Right ventricle myocardium inferior (tissue), 1 donor: ENCODE measurements around the gene SCGB1D1. TPM values are rescaled to one million over a fixed set of nuclear protein-coding genes. Genes with fewer than 3 reads are reported as not detected.
"Not testable (repeated sequence)": the region's sequence is repeated elsewhere in the genome, so short reads cannot be mapped to it uniquely, and the experiment has no call there.

Experiments
- ATAC-seq: fragments of 200-7000 bp; cut with Tn5 transposase; one replicate; pipeline ENCODE4 v1.9.1; 2020; ENCODE audit warnings: mild to moderate bottlenecking, moderate library complexity
- DNase-seq: peaks from one replicate; pipeline ENCODE4 v3.0.0; 2021; ENCODE audit errors: missing footprints
- intact Hi-C: fragments of 100-400 bp; cut with DNase I; formaldehyde crosslinking; loops from one replicate; pipeline ENCODE4 v1.11.0; 2022
- total RNA-seq: library from RNA; stranded (reverse); fragmentation: NEBNext Ultra II Directional; extraction: Animal tissue kit (Norgen Biotek cat#: 25700); gene quantifications from one replicate; pipeline ENCODE4 v1.2.1, GENCODE V29; 2021
- donor health status: DM: no; HTN: yes; CAD: no; lungs with severe emphysema.

Gene SCGB1D1
- total RNA-seq, 1 donor from 2014 or later: not detected

DNA sequence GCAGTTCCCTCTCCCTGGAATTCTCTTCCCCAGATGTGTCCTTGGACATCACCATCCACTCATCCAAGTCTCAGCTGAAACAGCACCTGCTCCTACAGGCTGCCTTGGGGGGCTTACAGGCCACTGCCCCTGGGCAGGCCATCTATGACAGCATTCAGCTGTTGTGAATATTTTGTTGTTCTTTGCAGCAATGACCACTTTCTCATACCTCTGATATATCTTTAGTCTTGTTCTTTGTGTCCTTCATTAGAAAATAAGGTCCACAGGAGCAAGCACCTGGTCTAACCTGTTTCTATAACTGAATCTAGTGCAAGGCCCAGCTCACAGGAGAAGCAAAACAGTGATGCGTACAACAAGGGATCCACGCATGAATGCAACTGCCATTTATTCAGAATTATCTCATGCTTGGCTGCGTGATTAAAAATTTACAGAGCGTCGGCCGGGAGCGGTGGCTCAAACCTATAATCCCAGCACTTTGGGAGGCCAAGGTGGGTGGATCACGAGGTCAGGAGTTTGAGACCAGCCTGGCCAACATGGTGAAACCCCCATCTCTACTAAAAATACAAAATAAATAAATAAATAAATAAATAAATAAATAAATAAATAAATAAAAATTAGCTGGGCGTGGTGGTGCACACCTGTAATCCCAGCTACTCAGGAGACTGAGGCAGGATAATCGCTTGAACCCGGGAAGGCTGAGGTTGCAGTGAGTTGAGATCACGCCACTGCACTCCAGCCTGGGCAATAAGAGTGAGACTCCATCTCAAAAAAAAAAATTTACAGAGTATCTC lies 16.5 kb downstream of the SCGB1D1 start:
- ATAC-seq, DNase-seq, intact Hi-C loops: not testable (repeated sequence)

DNA sequence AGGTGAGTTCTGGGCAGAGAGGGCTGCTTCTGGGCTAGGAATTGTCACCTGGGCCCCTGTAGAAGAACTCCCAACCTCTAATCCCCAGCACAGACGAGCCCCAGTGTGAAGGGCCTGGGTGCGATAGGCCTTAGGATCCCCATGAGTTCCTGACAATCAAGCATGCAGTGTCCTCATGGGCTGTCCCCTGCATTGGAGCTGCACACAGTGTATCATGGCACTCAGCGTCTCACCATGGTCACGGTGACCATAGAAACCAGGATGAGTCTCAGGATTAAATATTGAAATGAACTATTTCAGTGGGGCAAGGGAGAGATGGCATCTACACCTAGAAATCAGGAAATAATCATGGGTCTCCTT lies 18.7 kb downstream of the SCGB1D1 start:
- ATAC-seq (no peak), DNase-seq (no peak)
- intact Hi-C loops: no loop called here

DNA sequence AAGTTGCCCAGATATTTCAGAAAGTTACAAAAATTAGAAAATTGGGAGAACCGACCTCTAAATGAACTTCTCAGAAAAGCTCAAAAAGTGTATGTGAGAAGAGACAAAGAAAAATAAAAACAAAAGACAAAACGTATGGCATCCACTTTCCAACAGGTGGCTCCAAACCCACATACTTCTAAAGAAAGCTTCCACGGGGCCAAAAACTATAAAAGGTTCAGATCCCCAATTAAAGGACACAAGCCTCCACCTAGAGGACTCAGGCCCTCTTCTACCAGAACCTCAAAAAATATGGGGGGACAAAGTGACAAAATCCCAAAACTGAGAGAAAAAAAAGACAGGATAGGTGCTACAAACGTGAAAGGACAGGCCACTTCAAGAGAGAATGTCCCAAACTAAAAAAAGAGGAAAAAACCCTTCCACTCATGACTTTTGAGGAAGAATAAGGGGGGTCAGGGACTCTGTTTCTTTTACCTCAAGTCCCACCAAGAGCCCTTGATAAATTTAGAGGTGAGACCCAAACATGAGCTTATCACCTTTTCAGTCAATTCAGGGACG lies 27.3 kb downstream of the SCGB1D1 start:
- DNase-seq (no peak), ATAC-seq (no peak)
- intact Hi-C loops: no loop called here

DNA sequence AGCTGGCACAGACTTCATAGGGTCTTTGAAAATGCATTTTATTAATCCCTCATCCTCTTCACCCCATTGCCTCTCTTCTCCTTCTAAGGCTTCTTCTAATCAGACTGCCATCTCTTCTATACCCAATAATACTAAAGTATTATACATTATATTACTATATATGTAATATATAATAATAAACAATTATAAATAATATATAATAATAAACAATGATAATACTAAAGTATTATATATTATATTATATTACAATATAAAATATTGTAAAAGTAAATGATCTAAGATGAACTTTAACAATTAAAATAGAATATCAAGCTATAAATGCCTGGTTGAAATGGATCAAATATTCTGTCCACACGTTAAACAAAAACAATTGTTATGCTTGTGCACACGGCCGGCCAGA lies 31.5 kb downstream of the SCGB1D1 start:
- intact Hi-C loops: no loop called here
- ATAC-seq (no peak), DNase-seq (no peak)

DNA sequence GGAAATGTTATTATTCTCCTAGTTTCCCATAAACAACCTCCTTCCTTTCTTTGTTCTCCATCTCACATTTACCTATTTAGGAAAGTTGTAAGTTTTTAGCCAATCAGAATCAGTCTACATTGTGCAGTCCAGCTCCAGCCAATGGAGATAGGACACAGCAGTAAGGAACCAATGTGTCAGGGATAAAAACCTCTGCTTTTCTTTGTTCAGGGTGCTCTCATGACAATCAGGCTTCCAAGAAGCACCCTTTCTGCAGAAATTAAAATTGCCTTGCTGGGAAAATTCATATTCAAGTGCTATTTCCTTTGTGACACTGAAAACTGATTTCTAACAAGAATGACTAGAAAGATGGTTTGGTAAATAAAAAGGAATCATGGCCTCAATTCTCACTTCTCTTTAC lies 33.1 kb downstream of the SCGB1D1 start:
- no peak for DNase-seq
- intact Hi-C loops: no loop called here
- ATAC-seq: no peak

DNA sequence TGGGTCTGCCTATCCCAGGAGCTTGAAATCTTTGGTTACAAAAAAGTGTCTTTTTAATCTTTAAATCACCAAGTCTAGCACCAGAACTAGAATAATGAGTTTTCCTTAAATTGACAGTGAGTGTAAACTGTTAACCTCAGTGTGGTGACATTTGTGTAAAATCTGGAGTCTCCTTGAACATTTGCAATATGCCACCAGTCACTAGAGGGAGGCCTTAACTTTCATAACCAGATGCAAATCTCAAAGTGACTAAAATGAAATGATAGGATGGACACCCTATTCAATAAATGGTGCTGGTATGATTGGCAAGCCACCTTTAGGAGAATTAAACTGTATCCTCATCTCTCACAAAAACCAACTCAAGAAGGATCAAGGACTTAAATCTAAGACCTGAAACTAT lies 43.7 kb downstream of the SCGB1D1 start:
- ATAC-seq: no peak
- intact Hi-C loops: no loop called here

DNA sequence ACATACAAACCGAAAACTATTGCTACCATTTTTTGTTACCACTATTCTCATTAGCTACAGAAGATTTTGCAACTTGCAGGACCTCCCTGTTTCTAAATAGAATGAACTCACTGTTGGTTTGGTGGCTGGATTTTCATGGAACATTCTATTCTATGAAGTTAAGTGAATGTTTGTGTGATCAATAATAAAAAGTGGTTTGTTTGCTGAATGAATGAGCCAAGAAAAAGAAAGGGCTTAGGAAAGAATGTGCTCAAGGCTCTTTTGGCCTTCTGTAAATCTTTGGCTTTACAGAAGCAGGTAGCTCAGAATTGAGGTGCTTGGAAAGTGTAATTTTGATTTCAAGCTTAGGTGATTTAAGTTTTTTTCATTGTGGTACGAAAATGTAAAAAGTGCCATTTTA lies 46.2 kb downstream of the SCGB1D1 start:
- DNase-seq: no peak
- no peak for ATAC-seq
- intact Hi-C loops: no loop called here

More for the DNA sequence above, 43.7 kb downstream of the SCGB1D1 start:
- no peak for DNase-seq

DNA sequence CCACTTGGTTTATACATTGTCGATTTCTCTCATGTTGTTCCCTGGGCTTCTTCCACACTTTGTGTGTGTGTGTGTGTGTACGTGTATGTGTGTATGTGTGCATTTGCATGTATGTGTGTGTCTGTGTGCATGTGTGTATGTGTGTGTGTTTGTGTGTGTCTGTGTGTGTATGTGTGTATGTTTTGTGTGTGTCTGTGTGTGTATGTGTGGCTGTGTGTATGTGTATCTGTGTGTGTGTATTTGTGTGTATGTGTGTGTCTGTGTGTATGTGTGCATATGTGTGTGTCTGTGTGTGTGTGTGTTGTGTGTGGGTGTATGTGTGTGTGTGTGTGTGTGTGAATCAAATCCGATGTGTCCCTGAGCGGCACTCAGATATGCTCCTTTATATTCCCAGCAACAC lies 47.5 kb downstream of the SCGB1D1 start:
- no peak for DNase-seq
- no peak for ATAC-seq
- intact Hi-C loops: no loop called here

DNA sequence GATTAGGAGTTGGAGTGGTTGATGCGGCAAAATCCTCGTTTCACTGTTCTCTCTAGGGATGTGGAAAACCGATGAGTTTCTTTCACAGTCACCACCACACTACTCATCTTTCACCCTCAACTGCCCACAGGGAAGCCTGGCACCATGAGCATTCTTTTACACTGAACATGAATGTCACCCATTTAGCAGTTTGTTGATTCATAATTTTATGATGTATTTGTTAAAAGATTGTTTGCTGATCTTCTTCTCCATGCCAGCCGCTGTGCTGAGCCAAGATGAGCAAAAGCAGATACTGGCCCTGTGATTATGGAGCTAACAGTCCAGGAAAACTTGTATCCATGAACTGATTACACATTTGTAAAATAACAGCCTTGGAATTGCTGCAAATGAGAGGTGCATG lies 48.1 kb downstream of the SCGB1D1 start:
- intact Hi-C loops: no loop called here
- ATAC-seq (no peak), DNase-seq (no peak)

DNA sequence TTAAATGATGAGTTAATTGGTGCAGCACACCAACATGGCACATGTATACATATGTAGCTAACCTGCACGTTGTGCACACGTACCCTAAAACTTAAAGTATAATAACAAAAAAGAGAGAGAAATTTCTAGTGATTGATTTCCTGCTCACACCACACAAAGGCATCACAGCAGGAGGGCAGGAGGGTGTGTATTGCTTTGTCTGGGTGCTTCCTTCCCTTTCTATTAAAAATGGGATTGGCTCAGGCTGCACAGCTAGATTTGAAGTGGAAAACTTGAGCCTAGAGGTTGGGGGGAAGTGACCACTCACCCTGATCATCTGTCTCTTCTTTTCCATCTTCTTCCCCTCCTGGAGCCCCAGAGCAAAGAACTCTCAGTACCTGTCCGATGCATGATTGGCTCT lies 51.1 kb downstream of the SCGB1D1 start:
- ATAC-seq (no peak), DNase-seq (no peak)
- intact Hi-C loops: no loop called here

DNA sequence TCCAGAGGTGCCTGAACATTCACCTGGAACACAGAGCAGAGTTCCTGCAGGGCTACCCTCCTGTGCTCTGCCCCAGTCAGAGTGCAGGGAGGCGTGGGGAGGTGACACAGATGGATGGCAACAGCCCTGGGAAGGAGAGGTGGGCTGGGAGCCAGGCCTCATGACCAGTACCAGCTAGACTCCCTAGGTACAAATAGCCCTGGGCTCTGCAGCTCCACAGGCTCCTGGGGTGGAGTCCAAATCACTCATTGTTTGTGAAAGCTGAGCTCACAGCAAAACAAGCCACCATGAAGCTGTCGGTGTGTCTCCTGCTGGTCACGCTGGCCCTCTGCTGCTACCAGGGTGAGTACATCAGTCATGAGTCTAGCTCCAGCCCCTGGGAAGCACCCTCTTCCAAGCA lies 52.0 kb downstream of the SCGB1D1 start, which contains the start of gene SCGB1D2:
SCGB1D2 (plus strand) TSS at position 219 of the 400 bp plus-strand sequence; CDS start at position 288, 69 bp downstream.
- intact Hi-C loops: no loop called here
- peak; percentile 80 for DNase-seq
- peak; percentile 97 for ATAC-seq

Other genes with a start within 250 kb of the SCGB1D1 start
- gene BEST1, start 239.9 kb upstream of the SCGB1D1 start, total RNA-seq: 1.9 TPM
- 2,493 TPM for gene FTH1, start 222.6 kb upstream of the SCGB1D1 start, total RNA-seq
- 10.5 TPM for gene INCENP, start 66.2 kb upstream of the SCGB1D1 start, total RNA-seq
- not detected for gene SCGB2A1, start 18.5 kb downstream of the SCGB1D1 start, total RNA-seq
- 4.0 TPM for gene SCGB1D2, start 52.0 kb downstream of the SCGB1D1 start, total RNA-seq
- not detected for gene SCGB2A2, start 79.9 kb downstream of the SCGB1D1 start, total RNA-seq
- not detected for gene SCGB1D4, start 108.9 kb downstream of the SCGB1D1 start, total RNA-seq
- gene ASRGL1, start 147.2 kb downstream of the SCGB1D1 start, total RNA-seq: 4.7 TPM
- gene SCGB1A1, start 228.8 kb downstream of the SCGB1D1 start, total RNA-seq: not detected